Measurements from ENCODE around the gene IL17REL. TPM values are rescaled to one million over a fixed set of nuclear protein-coding genes. Genes with fewer than 3 reads are reported as not detected.

Gene IL17REL
- total RNA-seq, 4 donors from 2014 or later = not detected

- TF ChIP-seq CTCF (IDR thresholded peaks at IDR 0.05; ENCODE audit: low read depth) = no peak
Observed at GRCh38 chr22:49967706-49968208, 44.8 kb downstream of the IL17REL start.

- no peak for TF ChIP-seq CTCF (IDR thresholded peaks at IDR 0.05; ENCODE audit: low read depth)
Observed at GRCh38 chr22:49966774-49967705, 45.5 kb downstream of the IL17REL start.

GRCh38 chr22:49966041-49966773 lies 46.4 kb downstream of the IL17REL start:
- TF ChIP-seq CTCF (IDR thresholded peaks at IDR 0.05; ENCODE audit: low read depth) = no peak

- no peak for TF ChIP-seq CTCF (IDR thresholded peaks at IDR 0.05; ENCODE audit: low read depth)
Observed at GRCh38 chr22:49965091-49966040, 47.2 kb downstream of the IL17REL start.

GRCh38 chr22:49964136-49965090 lies 48.2 kb downstream of the IL17REL start:
- no peak for TF ChIP-seq CTCF (IDR thresholded peaks at IDR 0.05; ENCODE audit: low read depth)

GRCh38 chr22:49963647-49964026 lies 48.9 kb downstream of the IL17REL start:
- TF ChIP-seq CTCF (IDR thresholded peaks at IDR 0.05; ENCODE audit: low read depth) = no peak
